Right lobe of liver (tissue), 4 donors: ENCODE data around the gene KCNH1.

Source experiments
- CTCF ChIP-seq, 4 donors: fragments of 200-600 bp in 3 of 4; fragments of 450-650 bp in 1 of 4; IDR thresholded peaks; one replicate each; pipeline versions ENCODE4 v1.5.1 to v1.8.0; 2016 to 2022; ENCODE audit warnings: antibody characterized with exemption in 4 of 4, mild to moderate bottlenecking in 2 of 4
- POLR2A ChIP-seq: fragments of 450-650 bp; IDR thresholded peaks from one replicate; pipeline ENCODE4 v1.6.1; 2017; ENCODE audit warnings: antibody characterized with exemption, mild to moderate bottlenecking
- donor health status: DM: no; HTN: no; CAD: no.
- donor health status: DM: no; HTN: no; CAD: no.
- donor health status: DM: no; HTN: yes; CAD: no.

GRCh38 chr1:211114446-211114845 is 19.5 kb downstream of the KCNH1 start:
- no peak for TF ChIP-seq CTCF (IDR thresholded peaks at IDR 0.05)
- TF ChIP-seq POLR2A = no peak
